GM23338 (cell line): ENCODE data around the gene DMAC2L. TPM values are rescaled to one million over a fixed set of nuclear protein-coding genes. Genes with fewer than 3 reads are reported as not detected.

Source experiments
- ATAC-seq: fragments of 200-7000 bp; cut with Tn5 transposase; 3 replicates; pipeline ENCODE4 v1.9.1; 2020
- DNase-seq: peaks from one replicate; pipeline ENCODE4 v3.0.0-alpha.2; 2015; ENCODE audit warnings: low spot score
- H2AFZ ChIP-seq: fragments of 200-600 bp; sonication (generic); 2 replicates; pipeline ENCODE4 v1.8.0; 2016; ENCODE audit warnings: antibody characterized with exemption, mild to moderate bottlenecking, moderate library complexity
- H3F3A ChIP-seq: fragments of 200-600 bp; sonication (generic); replicated peaks from 2 replicates; pipeline ENCODE4 v1.8.0; 2017; ENCODE audit warnings: antibody characterized with exemption, mixed run types, low read depth
- H3K27ac ChIP-seq: fragments of 200-600 bp; sonication (generic); 2 replicates; pipeline ENCODE4 v1.6.1; 2016; ENCODE audit warnings: low read depth
- H3K27me3 ChIP-seq: fragments of 200-600 bp; sonication (generic); 2 replicates; pipeline ENCODE4 v1.8.0; 2016; ENCODE audit warnings: mild to moderate bottlenecking, mixed run types, moderate library complexity; ENCODE audit not compliant: insufficient read depth
- H3K36me3 ChIP-seq: fragments of 200-600 bp; sonication (generic); 2 replicates; pipeline ENCODE4 v1.8.0; 2016; ENCODE audit warnings: mild to moderate bottlenecking; ENCODE audit not compliant: insufficient read depth
- H3K4me1 ChIP-seq: fragments of 200-600 bp; sonication (generic); 2 replicates; pipeline ENCODE4 v1.8.0; 2016; ENCODE audit warnings: mild to moderate bottlenecking, moderate library complexity; ENCODE audit not compliant: insufficient read depth
- H3K4me2 ChIP-seq: fragments of 200-600 bp; sonication (generic); 2 replicates; pipeline ENCODE4 v1.7.1; 2017; ENCODE audit warnings: mixed run types
- H3K4me3 ChIP-seq: fragments of 200-600 bp; sonication (generic); 2 replicates; pipeline ENCODE4 v1.6.1; 2016; ENCODE audit warnings: mixed run types
- H3K79me2 ChIP-seq: fragments of 200-600 bp; sonication (generic); replicated peaks from 2 replicates; pipeline ENCODE4 v1.8.0; 2017; ENCODE audit warnings: mild to moderate bottlenecking; ENCODE audit not compliant: insufficient read depth
- H3K9me2 ChIP-seq: fragments of 200-600 bp; sonication (generic); 2 replicates; pipeline ENCODE4 v1.8.0; 2017; ENCODE audit not compliant: insufficient read depth
- H4K20me1 ChIP-seq: fragments of 200-600 bp; sonication (generic); replicated peaks from 2 replicates; pipeline ENCODE4 v1.8.0; 2017; ENCODE audit warnings: mild to moderate bottlenecking; ENCODE audit not compliant: insufficient read depth
- H3K27ac Mint-ChIP-seq: 2 replicates; pipeline ENCODE4 v1.8.0; 2020; ENCODE audit warnings: inconsistent platforms, mild to moderate bottlenecking, moderate library complexity, mixed read lengths
- H3K27me3 Mint-ChIP-seq: 3 replicates; pipeline ENCODE4 v1.8.0; 2022; ENCODE audit warnings: low read depth, mild to moderate bottlenecking, moderate library complexity, mixed read lengths, inconsistent platforms; ENCODE audit not compliant: insufficient read depth, poor library complexity
- H3K36me3 Mint-ChIP-seq: 3 replicates; pipeline ENCODE4 v1.8.0; 2021; ENCODE audit warnings: low read depth, mild to moderate bottlenecking, inconsistent platforms, moderate library complexity, mixed read lengths
- H3K4me1 Mint-ChIP-seq: 3 replicates; pipeline ENCODE4 v1.8.0; 2020; ENCODE audit warnings: mild to moderate bottlenecking, inconsistent platforms, mixed read lengths
- H3K4me3 Mint-ChIP-seq: 3 replicates; pipeline ENCODE4 v1.8.0; 2021; ENCODE audit warnings: moderate library complexity, mild to moderate bottlenecking, inconsistent platforms, mixed read lengths
- H3K9me3 Mint-ChIP-seq: 3 replicates; pipeline ENCODE4 v1.8.0; 2020; ENCODE audit warnings: moderate library complexity, mild to moderate bottlenecking, inconsistent platforms, mixed read lengths
- CREB1 ChIP-seq: fragments of 250-450 bp; sonication (Bioruptor Pico); IDR thresholded peaks from 2 replicates; pipeline ENCODE4 v1.5.0; 2020; ENCODE audit warnings: low read depth, mild to moderate bottlenecking, moderate library complexity
- CTCF ChIP-seq, 2 experiments: fragments of 200-600 bp in 1 of 2; sonication (generic) in 1 of 2; conservative IDR thresholded peaks; 2 replicates each; pipeline versions ENCODE4 v1.5.1 to v1.6.1; 2016 to 2017; ENCODE audit warnings: antibody characterized with exemption in 2 of 2, low read depth in 2 of 2, mild to moderate bottlenecking in 2 of 2, moderate library complexity in 1 of 2
- ETS1 ChIP-seq: IDR thresholded peaks from 2 replicates; pipeline ENCODE4 v1.6.1; 2016; ENCODE audit warnings: antibody characterized with exemption
- EZH2 ChIP-seq: fragments of 200-600 bp; sonication (generic); IDR thresholded peaks from one replicate; pipeline ENCODE4 v1.8.0; 2017; ENCODE audit warnings: antibody characterized with exemption, mild to moderate bottlenecking, low read depth; ENCODE audit not compliant: unreplicated experiment
- EZH2phosphoT487 ChIP-seq: fragments of 200-600 bp; sonication (generic); IDR thresholded peaks from one replicate; pipeline ENCODE4 v1.8.1; 2018; ENCODE audit warnings: antibody characterized with exemption; ENCODE audit not compliant: unreplicated experiment
- JUNB ChIP-seq: IDR thresholded peaks from one replicate; pipeline ENCODE4 v1.6.1; 2016; ENCODE audit warnings: antibody characterized with exemption; ENCODE audit not compliant: unreplicated experiment
- NANOG ChIP-seq: IDR thresholded peaks from 2 replicates; pipeline ENCODE4 v1.6.1; 2016; ENCODE audit warnings: antibody characterized with exemption, borderline replicate concordance
- POLR2AphosphoS5 ChIP-seq: IDR thresholded peaks from 2 replicates; pipeline ENCODE4 v1.6.1; 2016; ENCODE audit warnings: antibody characterized with exemption, low read depth
- REST ChIP-seq: IDR thresholded peaks from one replicate; pipeline ENCODE4 v1.6.1; 2018; ENCODE audit warnings: antibody characterized with exemption; ENCODE audit not compliant: unreplicated experiment
- STAT1 ChIP-seq: IDR thresholded peaks from one replicate; pipeline ENCODE4 v1.6.1; 2016; ENCODE audit warnings: antibody characterized with exemption; ENCODE audit not compliant: unreplicated experiment
- ZNF114 ChIP-seq: fragments of 250-450 bp; sonication (Bioruptor Pico); IDR thresholded peaks from 2 replicates; pipeline ENCODE4 v1.5.0; 2020; ENCODE audit warnings: mild to moderate bottlenecking, moderate library complexity
- ZNF331 ChIP-seq: fragments of 250-450 bp; sonication (Bioruptor Pico); IDR thresholded peaks from 2 replicates; pipeline ENCODE4 v1.5.0; 2020; ENCODE audit warnings: low read depth, mild to moderate bottlenecking, moderate library complexity
- ZNF462 ChIP-seq: fragments of 250-450 bp; sonication (Bioruptor Pico); IDR thresholded peaks from 2 replicates; pipeline ENCODE4 v1.5.0; 2020; ENCODE audit warnings: mild to moderate bottlenecking, moderate library complexity
- polyA plus RNA-seq: library from polyadenylated mRNA; unstranded; fragments of >200 nt; fragmentation: Nextera tagmentation; extraction: Ambion mirVana; gene quantifications from 2 replicates; pipeline ENCODE4 v1.2.1, GENCODE V29; 2016
- total RNA-seq: library from RNA; depleted of rRNA; stranded (reverse); fragments of >200 nt; shearing (Covaris generic); gene quantifications from 2 replicates; pipeline ENCODE4 v1.2.3, GENCODE V29; 2014

The DMAC2L gene
- total and polyA plus RNA-seq, 2 experiments from 2014 or later, result 22.5 to 33.8 TPM

GRCh38 chr14:50334211-50334610 is 22.1 kb downstream of the DMAC2L start:
- Histone ChIP-seq H3K4me2 (no peak overlapping the region), H3F3A (no peaks in the 10 kb centered on the region), H2AFZ (no peak overlapping the region), H4K20me1 (no peaks in the 10 kb centered on the region), H3K4me3 (no peak overlapping the region), H3K9me2 (no peaks in the 10 kb centered on the region), H3K79me2 (no peaks in the 10 kb centered on the region), H3K4me1 (peaks cover 26% of the 10 kb centered on the region), H3K27ac (peak overlapping the region; percentile 65), H3K27me3 (no peaks in the 10 kb centered on the region), H3K36me3 (no peaks in the 10 kb centered on the region)
- no peak for ATAC-seq
- Mint-ChIP-seq H3K27me3 (peaks cover 4% of the 10 kb centered on the region), H3K36me3 (no peaks in the 10 kb centered on the region; the same call in 2 of the 3 replicates), H3K4me1 (peaks cover 28% of the 10 kb centered on the region), H3K9me3 (no peaks in the 10 kb centered on the region), H3K4me3 (no peak overlapping the region), H3K27ac (peak overlapping the region; percentile 90)
- no peak for TF ChIP-seq EZH2
- TF ChIP-seq EZH2phosphoT487, result no peak
- TF ChIP-seq ZNF114 (CRISPR knock-in tag), result no peak
- TF ChIP-seq CTCF (conservative IDR thresholded peaks at IDR 0.05; ENCODE audit: low read depth in 2 of 2), result no peak
- no peak for TF ChIP-seq POLR2AphosphoS5
- no peak for TF ChIP-seq NANOG
- no peak for TF ChIP-seq ETS1
- no peak for TF ChIP-seq JUNB
- TF ChIP-seq STAT1, result no peak
- no peak for TF ChIP-seq REST
- no peak for TF ChIP-seq ZNF331 (CRISPR knock-in tag)
- TF ChIP-seq CREB1, result no peak
- TF ChIP-seq ZNF462 (CRISPR knock-in tag), result no peak
- peak; percentile 17 for DNase-seq
